ENCODE data around the gene RIPOR2.

DNA sequence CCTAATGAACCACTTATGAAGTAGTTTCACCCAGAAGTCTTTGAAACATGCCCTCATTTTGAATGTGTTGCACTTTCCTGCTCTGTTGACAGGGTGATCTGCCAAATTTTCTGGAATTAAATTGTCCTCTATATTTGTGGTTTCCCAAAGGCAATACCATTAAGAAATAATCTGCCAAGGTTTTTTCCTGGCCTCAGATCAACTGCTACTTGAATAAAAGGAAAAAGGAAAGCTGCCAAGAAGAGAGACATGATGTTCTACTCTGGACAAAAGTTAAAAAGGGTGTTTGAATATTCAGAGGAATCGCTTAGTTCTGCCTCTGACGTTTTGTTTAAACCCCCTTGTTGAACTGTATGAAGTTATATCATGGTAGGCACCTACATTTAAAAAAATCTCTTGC is 99.7 kb downstream of the RIPOR2 start:
- TF ChIP-seq, protein P1, sequence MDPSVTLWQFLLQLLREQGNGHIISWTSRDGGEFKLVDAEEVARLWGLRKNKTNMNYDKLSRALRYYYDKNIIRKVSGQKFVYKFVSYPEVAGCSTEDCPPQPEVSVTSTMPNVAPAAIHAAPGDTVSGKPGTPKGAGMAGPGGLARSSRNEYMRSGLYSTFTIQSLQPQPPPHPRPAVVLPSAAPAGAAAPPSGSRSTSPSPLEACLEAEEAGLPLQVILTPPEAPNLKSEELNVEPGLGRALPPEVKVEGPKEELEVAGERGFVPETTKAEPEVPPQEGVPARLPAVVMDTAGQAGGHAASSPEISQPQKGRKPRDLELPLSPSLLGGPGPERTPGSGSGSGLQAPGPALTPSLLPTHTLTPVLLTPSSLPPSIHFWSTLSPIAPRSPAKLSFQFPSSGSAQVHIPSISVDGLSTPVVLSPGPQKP (IDR thresholded peaks at IDR 0.05; ENCODE audit: low read depth, low read length) = no peak
- no peak for TF ChIP-seq NRF1 (conservative IDR thresholded peaks at IDR 0.05; ENCODE audit: low read depth, low read length)
- no peak for TF ChIP-seq MTA3 (IDR thresholded peaks at IDR 0.05; ENCODE audit: borderline replicate concordance, low read length)
- no peak for TF ChIP-seq SUPT20H (IDR thresholded peaks at IDR 0.05; ENCODE audit: borderline replicate concordance, control insufficient read depth, low read depth, low read length)
- TF ChIP-seq FOXK2 (IDR thresholded peaks at IDR 0.05) = no peak
- TF ChIP-seq, protein P2, sequence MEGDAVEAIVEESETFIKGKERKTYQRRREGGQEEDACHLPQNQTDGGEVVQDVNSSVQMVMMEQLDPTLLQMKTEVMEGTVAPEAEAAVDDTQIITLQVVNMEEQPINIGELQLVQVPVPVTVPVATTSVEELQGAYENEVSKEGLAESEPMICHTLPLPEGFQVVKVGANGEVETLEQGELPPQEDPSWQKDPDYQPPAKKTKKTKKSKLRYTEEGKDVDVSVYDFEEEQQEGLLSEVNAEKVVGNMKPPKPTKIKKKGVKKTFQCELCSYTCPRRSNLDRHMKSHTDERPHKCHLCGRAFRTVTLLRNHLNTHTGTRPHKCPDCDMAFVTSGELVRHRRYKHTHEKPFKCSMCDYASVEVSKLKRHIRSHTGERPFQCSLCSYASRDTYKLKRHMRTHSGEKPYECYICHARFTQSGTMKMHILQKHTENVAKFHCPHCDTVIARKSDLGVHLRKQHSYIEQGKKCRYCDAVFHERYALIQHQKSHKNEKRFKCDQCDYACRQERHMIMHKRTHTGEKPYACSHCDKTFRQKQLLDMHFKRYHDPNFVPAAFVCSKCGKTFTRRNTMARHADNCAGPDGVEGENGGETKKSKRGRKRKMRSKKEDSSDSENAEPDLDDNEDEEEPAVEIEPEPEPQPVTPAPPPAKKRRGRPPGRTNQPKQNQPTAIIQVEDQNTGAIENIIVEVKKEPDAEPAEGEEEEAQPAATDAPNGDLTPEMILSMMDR (IDR thresholded peaks at IDR 0.05 in 2 of 3, conservative IDR thresholded peaks at IDR 0.05 in 1 of 3; ENCODE audit: control insufficient read depth in 2 of 3, extremely low read depth in 1 of 3, insufficient read depth in 1 of 3, low read depth in 3 of 3, low read length in 3 of 3) = no peak
- no peak for TF ChIP-seq POLR2AphosphoS5 (IDR thresholded peaks at IDR 0.05; ENCODE audit: low read length)
- no peak for TF ChIP-seq EZH2 (IDR thresholded peaks at IDR 0.05; ENCODE audit: borderline replicate concordance, control insufficient read depth, low read depth, low read length)
- TF ChIP-seq, protein P3, sequence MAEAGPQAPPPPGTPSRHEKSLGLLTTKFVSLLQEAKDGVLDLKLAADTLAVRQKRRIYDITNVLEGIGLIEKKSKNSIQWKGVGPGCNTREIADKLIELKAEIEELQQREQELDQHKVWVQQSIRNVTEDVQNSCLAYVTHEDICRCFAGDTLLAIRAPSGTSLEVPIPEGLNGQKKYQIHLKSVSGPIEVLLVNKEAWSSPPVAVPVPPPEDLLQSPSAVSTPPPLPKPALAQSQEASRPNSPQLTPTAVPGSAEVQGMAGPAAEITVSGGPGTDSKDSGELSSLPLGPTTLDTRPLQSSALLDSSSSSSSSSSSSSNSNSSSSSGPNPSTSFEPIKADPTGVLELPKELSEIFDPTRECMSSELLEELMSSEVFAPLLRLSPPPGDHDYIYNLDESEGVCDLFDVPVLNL (IDR thresholded peaks at IDR 0.05; ENCODE audit: low read depth, low read length) = no peak
- no peak for TF ChIP-seq ZNF274 (IDR thresholded peaks at IDR 0.05; ENCODE audit: insufficient read depth, insufficient read length)
- no peak for TF ChIP-seq EP300 (IDR thresholded peaks at IDR 0.05; ENCODE audit: borderline replicate concordance in 1 of 2, control insufficient read depth in 1 of 2, low read depth in 2 of 2, low read length in 2 of 2)
